GM23338 (cell line): ENCODE data around the gene HACL1.

Experiments used
- CREB1 ChIP-seq: fragments of 250-450 bp; sonication (Bioruptor Pico); IDR thresholded peaks from 2 replicates; pipeline ENCODE4 v1.5.0; 2020; ENCODE audit warnings: low read depth, mild to moderate bottlenecking, moderate library complexity
- EZH2 ChIP-seq: fragments of 200-600 bp; sonication (generic); IDR thresholded peaks from one replicate; pipeline ENCODE4 v1.8.0; 2017; ENCODE audit warnings: antibody characterized with exemption, mild to moderate bottlenecking, low read depth; ENCODE audit not compliant: unreplicated experiment
- EZH2phosphoT487 ChIP-seq: fragments of 200-600 bp; sonication (generic); IDR thresholded peaks from one replicate; pipeline ENCODE4 v1.8.1; 2018; ENCODE audit warnings: antibody characterized with exemption; ENCODE audit not compliant: unreplicated experiment
- NANOG ChIP-seq: IDR thresholded peaks from 2 replicates; pipeline ENCODE4 v1.6.1; 2016; ENCODE audit warnings: antibody characterized with exemption, borderline replicate concordance
- POLR2AphosphoS5 ChIP-seq: IDR thresholded peaks from 2 replicates; pipeline ENCODE4 v1.6.1; 2016; ENCODE audit warnings: antibody characterized with exemption, low read depth
- REST ChIP-seq: IDR thresholded peaks from one replicate; pipeline ENCODE4 v1.6.1; 2018; ENCODE audit warnings: antibody characterized with exemption; ENCODE audit not compliant: unreplicated experiment
- STAT1 ChIP-seq: IDR thresholded peaks from one replicate; pipeline ENCODE4 v1.6.1; 2016; ENCODE audit warnings: antibody characterized with exemption; ENCODE audit not compliant: unreplicated experiment
- ZNF331 ChIP-seq: fragments of 250-450 bp; sonication (Bioruptor Pico); IDR thresholded peaks from 2 replicates; pipeline ENCODE4 v1.5.0; 2020; ENCODE audit warnings: low read depth, mild to moderate bottlenecking, moderate library complexity
- TF ChIP-seq, protein P1 (sequence below), 2 experiments: fragments of 200-600 bp in 1 of 2; sonication (generic) in 1 of 2; conservative IDR thresholded peaks; 2 replicates each; pipeline versions ENCODE4 v1.5.1 to v1.6.1; 2016 to 2017; ENCODE audit warnings: antibody characterized with exemption in 2 of 2, low read depth in 2 of 2, mild to moderate bottlenecking in 2 of 2, moderate library complexity in 1 of 2
- TF ChIP-seq, protein P2 (sequence below): IDR thresholded peaks from 2 replicates; pipeline ENCODE4 v1.6.1; 2016; ENCODE audit warnings: antibody characterized with exemption

DNA sequence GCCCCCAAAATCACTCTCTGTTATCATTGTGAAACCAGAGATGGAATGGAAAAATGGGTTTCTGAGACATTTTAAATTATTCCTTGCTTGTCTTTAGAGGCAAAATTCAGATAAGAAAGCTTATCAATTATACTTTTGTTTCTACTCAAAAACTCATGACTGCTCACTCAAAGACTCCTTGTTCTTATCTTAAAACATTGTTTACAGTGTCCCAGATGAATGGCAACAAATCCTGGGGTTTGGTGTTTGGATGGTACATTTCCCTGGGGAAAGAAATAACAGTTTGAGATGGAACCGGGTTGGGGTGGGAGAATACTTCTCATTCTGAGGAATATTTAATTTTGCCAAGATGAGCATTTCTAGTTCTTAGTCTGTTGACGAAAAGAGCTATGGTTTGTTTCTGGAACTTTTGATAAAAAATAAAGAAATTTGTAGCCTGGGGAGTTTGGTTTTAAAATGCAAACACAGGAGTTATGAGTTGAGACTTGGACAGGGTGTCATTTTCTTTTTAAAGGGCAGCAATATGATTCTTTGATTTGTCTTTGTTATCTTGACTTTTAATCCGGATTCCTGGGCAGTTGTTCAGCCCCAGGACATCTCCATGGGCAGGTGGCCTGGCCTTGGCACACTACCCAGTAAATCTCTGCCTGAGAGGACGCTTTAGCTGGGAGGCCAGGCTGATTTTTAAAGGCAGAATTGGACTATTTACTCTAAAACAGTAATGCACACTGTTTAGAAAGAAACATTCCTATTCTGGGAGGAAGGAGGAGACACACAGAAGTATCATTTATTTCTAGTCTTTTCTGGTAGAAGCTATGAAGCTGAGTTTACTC lies 32.6 kb upstream of the HACL1 start:
- TF ChIP-seq, protein P1, sequence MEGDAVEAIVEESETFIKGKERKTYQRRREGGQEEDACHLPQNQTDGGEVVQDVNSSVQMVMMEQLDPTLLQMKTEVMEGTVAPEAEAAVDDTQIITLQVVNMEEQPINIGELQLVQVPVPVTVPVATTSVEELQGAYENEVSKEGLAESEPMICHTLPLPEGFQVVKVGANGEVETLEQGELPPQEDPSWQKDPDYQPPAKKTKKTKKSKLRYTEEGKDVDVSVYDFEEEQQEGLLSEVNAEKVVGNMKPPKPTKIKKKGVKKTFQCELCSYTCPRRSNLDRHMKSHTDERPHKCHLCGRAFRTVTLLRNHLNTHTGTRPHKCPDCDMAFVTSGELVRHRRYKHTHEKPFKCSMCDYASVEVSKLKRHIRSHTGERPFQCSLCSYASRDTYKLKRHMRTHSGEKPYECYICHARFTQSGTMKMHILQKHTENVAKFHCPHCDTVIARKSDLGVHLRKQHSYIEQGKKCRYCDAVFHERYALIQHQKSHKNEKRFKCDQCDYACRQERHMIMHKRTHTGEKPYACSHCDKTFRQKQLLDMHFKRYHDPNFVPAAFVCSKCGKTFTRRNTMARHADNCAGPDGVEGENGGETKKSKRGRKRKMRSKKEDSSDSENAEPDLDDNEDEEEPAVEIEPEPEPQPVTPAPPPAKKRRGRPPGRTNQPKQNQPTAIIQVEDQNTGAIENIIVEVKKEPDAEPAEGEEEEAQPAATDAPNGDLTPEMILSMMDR (conservative IDR thresholded peaks at IDR 0.05; ENCODE audit: low read depth in 2 of 2): no peak
- no peak for TF ChIP-seq POLR2AphosphoS5
- no peak for TF ChIP-seq REST
- TF ChIP-seq EZH2: no peak
- TF ChIP-seq ZNF331 (CRISPR knock-in tag): no peak
- no peak for TF ChIP-seq EZH2phosphoT487
- no peak for TF ChIP-seq NANOG
- no peak for TF ChIP-seq STAT1
- TF ChIP-seq, protein P2, sequence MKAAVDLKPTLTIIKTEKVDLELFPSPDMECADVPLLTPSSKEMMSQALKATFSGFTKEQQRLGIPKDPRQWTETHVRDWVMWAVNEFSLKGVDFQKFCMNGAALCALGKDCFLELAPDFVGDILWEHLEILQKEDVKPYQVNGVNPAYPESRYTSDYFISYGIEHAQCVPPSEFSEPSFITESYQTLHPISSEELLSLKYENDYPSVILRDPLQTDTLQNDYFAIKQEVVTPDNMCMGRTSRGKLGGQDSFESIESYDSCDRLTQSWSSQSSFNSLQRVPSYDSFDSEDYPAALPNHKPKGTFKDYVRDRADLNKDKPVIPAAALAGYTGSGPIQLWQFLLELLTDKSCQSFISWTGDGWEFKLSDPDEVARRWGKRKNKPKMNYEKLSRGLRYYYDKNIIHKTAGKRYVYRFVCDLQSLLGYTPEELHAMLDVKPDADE: no peak
- no peak for TF ChIP-seq CREB1
